CD4-positive, alpha-beta T cell (primary cell): Measurements from ENCODE around the gene NPPB. TPM values are rescaled to one million over a fixed set of nuclear protein-coding genes. Genes with fewer than 3 reads are reported as not detected.

ENCODE experiments used
- ATAC-seq: fragments of 200-7000 bp; cut with Tn5 transposase; one replicate; pipeline ENCODE4 v1.10.0; 2022; ENCODE audit warnings: mild to moderate bottlenecking; ENCODE audit not compliant: poor library complexity
- CTCF ChIA-PET: fragments of 350-600 bp; sonication (Branson Sonifier 250); formaldehyde crosslinking; loops from one replicate; lab custom pipeline; 2021; ENCODE audit warnings: antibody characterized with exemption, inconsistent platforms; lab: Charles Lee
- POLR2A ChIA-PET: fragments of 350-600 bp; sonication (Branson Sonifier 250); formaldehyde crosslinking; loops from one replicate; lab custom pipeline; 2021; ENCODE audit warnings: antibody characterized with exemption, inconsistent platforms; lab: Charles Lee
- DNase-seq, 14 experiments: peaks; one replicate each; pipeline ENCODE4 v3.0.0-alpha.2; 2013 to 2020; ENCODE audit warnings: mixed read lengths in 2 of 14
- H3K27ac ChIP-seq, 2 donors: one replicate each; pipeline versions ENCODE4 v1.5.1 to v1.7.0; 2013; ENCODE audit warnings: low read length in 2 of 2, low read depth in 1 of 2, mild to moderate bottlenecking in 1 of 2
- H3K27me3 ChIP-seq, 2 experiments: 1 replicate in 1 of 2; 2 replicates in 1 of 2; pipeline versions ENCODE4 v1.6.1 to v1.7.0; 2013; ENCODE audit warnings: low read length in 2 of 2, control low read depth in 1 of 2, mild to moderate bottlenecking in 1 of 2, moderate library complexity in 1 of 2; ENCODE audit not compliant: insufficient read depth in 2 of 2, control insufficient read depth in 1 of 2
- H3K36me3 ChIP-seq: one replicate; pipeline ENCODE4 v1.6.1; 2013; ENCODE audit warnings: low read length, control low read depth; ENCODE audit not compliant: insufficient read depth
- H3K4me1 ChIP-seq: one replicate; pipeline ENCODE4 v1.6.1; 2013; ENCODE audit warnings: low read length, control low read depth; ENCODE audit not compliant: insufficient read depth
- H3K4me3 ChIP-seq: one replicate; pipeline ENCODE4 v1.5.1; 2013; ENCODE audit warnings: mild to moderate bottlenecking, low read length, moderate library complexity
- H3K9me3 ChIP-seq, 2 experiments: 1 replicate in 1 of 2; 2 replicates in 1 of 2; pipeline versions ENCODE4 v1.6.1 to v1.7.0; 2013; ENCODE audit warnings: low read length in 2 of 2, mild to moderate bottlenecking in 2 of 2, control low read depth in 1 of 2, moderate library complexity in 1 of 2; ENCODE audit not compliant: control insufficient read depth in 1 of 2, insufficient read depth in 1 of 2
- H3K27ac Mint-ChIP-seq: one replicate; pipeline ENCODE4 v1.8.0; 2020; ENCODE audit warnings: mixed read lengths
- H3K27me3 Mint-ChIP-seq: one replicate; pipeline ENCODE4 v1.8.0; 2021; ENCODE audit warnings: mixed read lengths
- H3K36me3 Mint-ChIP-seq: one replicate; pipeline ENCODE4 v1.8.0; 2021; ENCODE audit warnings: low read depth, mixed read lengths
- H3K4me1 Mint-ChIP-seq: one replicate; pipeline ENCODE4 v1.8.0; 2021; ENCODE audit warnings: low read depth, mixed read lengths
- H3K4me3 Mint-ChIP-seq: one replicate; pipeline ENCODE4 v1.8.0; 2020; ENCODE audit warnings: mild to moderate bottlenecking, mixed read lengths
- H3K9me3 Mint-ChIP-seq: one replicate; pipeline ENCODE4 v1.8.0; 2020; ENCODE audit warnings: mixed read lengths
- CTCF ChIP-seq: fragments of 200-600 bp; IDR thresholded peaks from one replicate; pipeline ENCODE4 v1.8.0; 2022; ENCODE audit warnings: antibody characterized with exemption, mild to moderate bottlenecking
- intact Hi-C, 2 experiments: fragments of 100-400 bp; cut with DNase I in 1 of 2; cut with micrococcal nuclease in 1 of 2; formaldehyde crosslinking; loops; one replicate each; pipeline versions ENCODE4 v1.15.1 to v1.9.0; 2023 to 2025; cut with DNase I, micrococcal nuclease
- total RNA-seq, 174 experiments: library from RNA in 2 of 174; stranded (reverse) in 2 of 174; gene quantifications; one replicate each; pipeline ENCODE4 v1.2.3 and lab custom pipeline; 2021 to 2026

Gene NPPB
- total RNA-seq, 2 experiments from 2014 or later = not detected

GRCh38 chr1:11848373-11848700, 10.4 kb downstream of the NPPB start:
- no peaks in the 10 kb centered on the region for H3K4me1 ChIP-seq
- peaks cover 11% of the 10 kb centered on the region for H3K36me3 Mint-ChIP-seq
- H3K4me3 ChIP-seq = no peak overlapping the region
- DNase-seq (no peak), ATAC-seq (no peak)
- no peak overlapping the region for H3K27ac ChIP-seq
- H3K27me3 Mint-ChIP-seq = peaks cover 16% of the 10 kb centered on the region
- no peaks in the 10 kb centered on the region for H3K9me3 Mint-ChIP-seq
- H3K36me3 ChIP-seq = peaks cover 6% of the 10 kb centered on the region
- H3K27ac Mint-ChIP-seq = no peak overlapping the region
- H3K9me3 ChIP-seq = no peaks in the 10 kb centered on the region
- no peak for TF ChIP-seq CTCF
- CTCF ChIA-PET = no interaction called here
- intact Hi-C loops = no loop called here
- H3K4me3 Mint-ChIP-seq = no peak overlapping the region
- POLR2A ChIA-PET = no interaction called here
- H3K27me3 ChIP-seq = peaks cover 0 to 13% of the 10 kb centered on the region in 2 experiments
- H3K4me1 Mint-ChIP-seq = peaks cover 3% of the 10 kb centered on the region

GRCh38 chr1:11847667-11848372, 10.9 kb downstream of the NPPB start, which contains the start of gene NPPA:
Gene NPPA (minus strand): TSS chr1:11847783. CDS start chr1:11847684, 99 bp downstream.
- Histone ChIP-seq H3K27ac (no peak within 1 kb of the TSS), H3K9me3 (no peaks in the 10 kb centered on the region), H3K4me1 (no peaks in the 10 kb centered on the region), H3K4me3 (no peak within 1 kb of the TSS), H3K36me3 (peaks cover 6% of the 10 kb centered on the region), H3K27me3 (peaks cover 0 to 10% of the 10 kb centered on the region in 2 experiments)
- no peaks in the 10 kb centered on the region for H3K9me3 Mint-ChIP-seq
- ATAC-seq = no peak
- ChIA-PET CTCF (interaction anchor here (0.5 kb wide), 1 partner anchor 25 kb away, joined by 3 read pairs; no protein-coding TSS in a partner anchor), POLR2A (no interaction called here)
- peaks cover 11% of the 10 kb centered on the region for H3K27me3 Mint-ChIP-seq
- intact Hi-C loops = no loop called here
- no peak within 1 kb of the TSS for H3K4me3 Mint-ChIP-seq
- no peak for DNase-seq
- H3K4me1 Mint-ChIP-seq = peaks cover 3% of the 10 kb centered on the region
- no peak for TF ChIP-seq CTCF
- H3K36me3 Mint-ChIP-seq = peaks cover 14% of the 10 kb centered on the region
- no peak within 1 kb of the TSS for H3K27ac Mint-ChIP-seq

GRCh38 chr1:11845641-11846335, 13.0 kb downstream of the NPPB start:
- ChIA-PET CTCF (no interaction called here), POLR2A (interaction anchor here (1.3 kb wide), 1 partner anchor 62 kb away, joined by 4 read pairs; no protein-coding TSS in a partner anchor)
- H3K4me1 Mint-ChIP-seq = peaks cover 3% of the 10 kb centered on the region
- no peaks in the 10 kb centered on the region for H3K27me3 Mint-ChIP-seq
- H3K36me3 Mint-ChIP-seq = peaks cover 32% of the 10 kb centered on the region
- intact Hi-C loops = no loop called here
- H3K27me3 ChIP-seq = no peaks in the 10 kb centered on the region
- H3K4me3 ChIP-seq = no peak overlapping the region
- H3K27ac ChIP-seq = no peak overlapping the region
- TF ChIP-seq CTCF = no peak
- H3K9me3 ChIP-seq = no peaks in the 10 kb centered on the region
- H3K9me3 Mint-ChIP-seq = no peaks in the 10 kb centered on the region
- peaks cover 19% of the 10 kb centered on the region for H3K36me3 ChIP-seq
- H3K4me3 Mint-ChIP-seq = no peak overlapping the region
- ATAC-seq (peak; percentile 44), DNase-seq (peak in 1 of 14 experiments; percentile 35)
- no peaks in the 10 kb centered on the region for H3K4me1 ChIP-seq
- H3K27ac Mint-ChIP-seq = no peak overlapping the region
